NCI-H146 treated with DMSO at 0.1 percent for 48 hours (cell line): ENCODE data around the gene ACTN4.
"Not testable (repeated sequence)": the region's sequence is repeated elsewhere in the genome, so short reads cannot be mapped to it uniquely, and the experiment has no call there.

Experiments used
- DNase-seq: peaks from one replicate; lab custom pipeline; 2025; ENCODE audit not compliant: unreplicated experiment; lab: John Stamatoyannopoulos, UW

Gene ACTN4

DNA sequence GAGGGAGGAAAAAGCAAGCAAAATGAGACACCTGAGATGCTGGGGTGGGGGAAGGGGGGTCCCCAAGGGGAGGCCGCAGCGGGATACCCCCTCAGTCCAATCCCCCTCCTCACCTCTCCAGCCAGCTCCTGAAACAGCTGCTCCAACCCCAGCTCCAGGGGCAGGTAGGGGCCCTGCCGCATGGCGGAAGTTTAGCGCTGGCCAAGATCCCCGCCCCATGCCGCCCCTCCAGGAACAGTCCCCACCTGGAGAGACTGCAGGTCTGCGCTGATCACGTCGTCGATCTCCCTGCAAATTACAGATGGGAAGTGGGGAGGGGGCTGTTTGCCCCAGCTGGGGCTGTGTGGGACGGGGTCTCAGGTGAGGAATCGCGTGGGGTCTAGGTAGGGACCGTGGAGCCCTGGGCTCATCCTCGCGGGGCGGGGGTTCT is 87.8 kb downstream of the ACTN4 start:
- peak; percentile 10 for DNase-seq

DNA sequence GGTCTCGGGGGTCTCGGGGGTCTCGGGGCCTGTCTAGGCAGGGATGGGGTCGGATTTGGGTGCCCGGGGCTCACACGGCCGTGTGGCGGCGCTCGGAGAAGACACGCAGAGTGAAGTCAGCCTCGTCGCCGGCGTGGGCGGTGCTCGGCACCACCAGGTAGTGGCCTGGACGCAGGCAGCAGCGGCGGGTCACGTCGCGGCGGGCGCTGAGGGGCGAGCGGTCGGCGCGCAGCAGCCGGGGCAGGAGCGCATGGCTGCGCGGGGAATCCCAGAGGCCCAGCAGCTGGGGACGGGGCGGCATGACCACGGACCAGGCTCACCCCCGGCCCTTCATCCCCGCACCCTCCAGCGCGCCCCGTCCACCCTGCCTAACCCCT is 88.6 kb downstream of the ACTN4 start:
- DNase-seq: no peak

DNA sequence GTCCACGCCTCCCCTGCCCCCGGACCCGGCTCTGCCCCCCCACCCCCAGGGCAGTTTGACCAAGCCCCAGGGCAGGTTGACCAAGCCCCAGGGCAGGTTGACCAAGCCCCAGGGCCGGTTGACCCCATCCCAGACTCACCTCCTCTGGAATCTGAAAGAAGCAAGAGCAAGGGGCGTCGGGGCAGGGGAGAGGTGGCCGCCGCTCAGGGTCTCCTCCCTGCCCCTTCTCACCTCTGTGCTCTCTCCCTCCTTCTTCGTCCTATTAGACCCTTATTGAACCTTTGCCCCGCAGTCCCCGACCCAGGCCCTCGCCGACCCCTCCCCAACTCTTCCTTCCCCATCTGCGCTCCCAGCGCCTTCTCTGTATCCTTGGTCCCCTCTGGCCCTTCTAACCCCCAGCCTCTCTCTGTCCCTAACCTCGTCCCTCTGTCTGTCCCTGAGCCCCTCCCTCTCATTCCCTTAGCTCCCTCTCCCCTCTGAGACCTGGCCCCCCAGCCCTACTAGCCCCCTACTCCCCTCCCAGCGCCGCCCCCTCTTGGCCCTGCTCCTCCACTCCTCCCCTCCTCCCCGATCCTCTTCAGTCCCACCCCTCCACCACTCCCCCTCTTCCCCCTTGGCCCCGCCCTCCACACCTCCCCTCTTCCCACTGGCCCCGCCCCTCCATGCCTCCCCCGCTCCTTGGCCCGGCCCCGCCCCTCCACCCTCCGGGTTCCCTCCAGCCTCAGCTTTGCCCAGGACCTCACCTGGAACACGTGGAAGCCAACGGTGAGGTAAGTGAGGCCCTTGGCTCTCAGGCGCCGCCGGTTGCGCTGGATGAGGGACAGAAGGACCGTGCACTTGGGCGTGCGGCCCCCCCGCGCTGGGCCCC is 89.2 kb downstream of the ACTN4 start:
- peak; percentile 47 for DNase-seq

DNA sequence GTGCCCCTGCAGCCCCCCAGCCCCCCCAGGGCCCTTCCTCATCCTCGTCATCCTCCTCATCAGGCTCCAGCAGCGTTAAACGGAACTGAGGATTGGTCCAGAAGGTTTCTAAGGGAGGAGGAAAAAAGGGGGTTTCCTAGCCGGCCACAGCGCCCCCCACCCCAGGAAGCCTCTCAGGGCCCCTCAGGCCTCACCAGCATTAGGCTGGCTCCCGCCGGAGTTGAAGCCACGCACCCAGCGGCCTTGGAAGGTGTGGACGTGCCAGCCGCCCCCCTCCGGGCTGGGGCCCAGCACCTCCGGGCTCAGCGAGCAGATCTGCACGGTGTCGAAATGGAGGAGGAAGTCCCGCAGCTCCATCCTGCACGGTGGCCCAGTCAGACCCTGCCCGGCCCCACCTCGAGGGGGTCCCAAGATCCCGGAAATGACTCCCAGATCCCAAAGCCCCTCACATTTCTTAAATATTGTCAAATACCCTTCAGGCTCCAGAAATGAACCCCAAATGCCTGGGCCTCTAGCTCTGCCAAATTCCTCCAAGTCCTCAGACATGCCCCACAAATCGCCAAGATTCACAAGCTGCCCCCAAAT is 89.9 kb downstream of the ACTN4 start:
- DNase-seq: no peak

DNA sequence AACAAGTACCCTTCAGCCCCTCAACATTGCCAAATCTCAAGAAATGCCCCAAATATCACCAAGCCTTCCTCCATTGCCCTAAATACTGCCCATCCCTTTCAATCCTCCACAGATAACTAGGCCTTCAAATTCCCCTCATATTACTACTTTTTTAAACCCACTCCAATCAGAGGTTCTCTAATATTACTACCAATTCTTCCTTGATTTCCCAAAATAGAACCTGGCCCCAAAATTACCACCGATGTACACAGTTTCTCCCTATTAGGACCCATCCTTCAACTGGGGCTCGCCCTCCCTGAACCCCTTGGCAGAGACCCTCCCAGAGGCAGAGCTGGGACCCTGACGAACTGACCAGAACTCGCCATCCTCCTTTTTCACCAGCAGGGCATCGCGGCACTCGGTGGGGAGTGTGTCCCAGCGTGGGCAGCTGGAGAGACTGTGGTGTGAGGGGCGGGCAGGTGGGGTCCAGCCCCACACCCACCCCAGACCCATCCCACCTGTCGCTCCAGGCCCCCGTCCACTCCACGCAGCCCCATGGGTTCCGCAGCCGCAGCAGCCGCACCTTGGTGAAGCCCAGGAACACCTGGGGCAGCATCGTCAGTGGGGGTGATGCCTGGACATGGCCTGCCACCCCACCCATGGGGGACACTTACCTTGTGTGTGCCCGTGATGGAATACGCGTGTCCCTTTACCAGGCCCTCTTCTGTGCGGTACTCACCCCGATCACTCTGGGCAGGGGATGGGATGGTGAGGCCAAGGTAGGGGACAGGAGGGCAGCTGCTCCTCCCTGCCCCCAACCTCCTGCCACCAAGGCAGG is 90.7 kb downstream of the ACTN4 start:
- no peak for DNase-seq

DNA sequence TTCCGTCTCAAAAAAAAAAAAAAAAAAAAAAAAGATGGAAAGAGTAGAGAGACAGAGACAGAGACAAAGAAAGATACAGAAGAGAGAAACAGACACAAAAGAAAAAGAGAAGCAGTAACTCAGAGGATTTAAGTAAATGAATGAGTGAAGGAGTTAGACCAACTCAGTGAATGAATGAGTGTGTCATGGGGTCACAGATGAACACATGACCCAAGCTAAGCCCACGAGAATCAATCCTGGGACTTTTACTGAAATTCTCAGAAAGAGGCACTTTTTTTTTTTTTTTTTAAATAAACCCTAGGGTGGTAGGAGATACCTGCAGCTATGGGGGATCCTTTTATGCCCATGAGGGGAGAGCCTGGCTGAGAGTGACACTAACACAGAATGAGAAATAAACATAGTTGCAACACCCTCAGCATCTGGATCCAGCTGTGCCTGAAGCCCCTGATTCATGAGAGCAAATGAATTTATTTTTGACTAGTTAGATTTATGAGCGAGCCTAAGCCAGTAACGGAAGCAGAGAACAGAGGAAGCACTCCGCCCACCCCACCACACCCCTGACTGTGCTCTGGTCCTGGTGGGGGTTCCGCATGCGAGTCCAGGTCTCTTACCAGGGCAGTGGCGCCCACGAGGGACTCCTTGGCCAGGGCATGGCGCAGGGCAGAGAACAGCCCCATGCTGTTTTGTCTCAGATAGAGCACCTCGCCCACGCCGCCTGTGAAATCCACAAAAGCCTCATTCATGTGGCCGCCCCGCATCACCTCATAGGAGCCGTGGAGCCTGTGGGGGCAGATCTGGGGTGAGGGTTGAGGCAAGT is 92.2 kb downstream of the ACTN4 start:
- DNase-seq: no peak

DNA sequence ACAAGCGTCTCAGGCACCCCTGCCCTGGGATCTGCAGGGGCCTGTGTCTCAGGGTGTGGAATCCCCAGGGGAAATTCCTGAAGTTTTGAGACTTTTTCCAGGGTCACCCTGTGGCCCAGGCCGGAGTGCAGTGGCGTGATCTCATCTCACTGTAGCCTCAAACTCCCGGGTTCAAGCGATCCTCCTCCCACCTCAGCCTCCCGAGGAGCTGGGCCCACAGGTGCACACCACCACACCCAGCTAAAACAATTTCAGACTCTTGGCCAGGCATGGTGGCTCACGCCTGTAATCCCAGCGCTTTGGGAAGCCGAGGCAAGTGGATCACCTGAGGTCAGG is 92.8 kb downstream of the ACTN4 start:
- DNase-seq: no peak

DNA sequence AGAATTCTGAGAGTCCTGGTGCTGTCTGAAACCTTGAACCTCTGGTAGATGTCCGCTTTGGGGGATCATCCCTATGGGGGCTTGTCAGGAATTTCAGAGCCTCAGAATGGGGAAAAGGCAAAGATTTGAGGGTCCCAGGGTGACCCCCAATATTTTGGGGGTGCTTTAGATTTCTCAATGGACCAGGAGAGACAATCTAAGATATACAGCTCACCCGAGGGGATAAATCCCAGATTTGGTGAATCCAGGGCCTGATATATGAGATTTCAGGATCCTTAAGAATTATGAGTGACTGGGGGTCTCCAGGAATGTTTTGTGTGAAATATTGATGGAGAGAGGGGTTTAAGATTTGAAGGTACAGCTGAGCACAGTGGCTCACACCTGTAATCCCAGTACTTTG is 93.5 kb downstream of the ACTN4 start:
- DNase-seq: no peak

DNA sequence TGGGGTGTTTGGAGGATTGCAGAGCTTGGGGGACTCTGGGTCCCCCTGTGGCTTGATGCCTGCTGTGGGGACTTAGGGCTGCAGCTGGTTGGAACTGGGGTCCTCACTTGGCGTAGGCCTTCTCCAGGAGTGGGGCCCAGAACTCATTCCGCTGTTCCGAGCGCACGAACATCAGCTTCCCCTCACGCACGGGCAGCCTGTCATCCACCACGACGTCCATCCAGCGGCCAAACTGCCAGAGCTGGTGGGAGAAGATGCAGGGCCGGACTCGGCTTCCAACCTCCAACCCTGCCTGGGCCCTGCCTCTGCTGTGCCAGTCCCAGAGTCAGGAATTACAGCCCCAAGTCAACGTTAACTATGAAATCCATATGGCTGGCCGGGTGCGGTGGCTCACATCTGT is 94.2 kb downstream of the ACTN4 start:
- DNase-seq: no peak

DNA sequence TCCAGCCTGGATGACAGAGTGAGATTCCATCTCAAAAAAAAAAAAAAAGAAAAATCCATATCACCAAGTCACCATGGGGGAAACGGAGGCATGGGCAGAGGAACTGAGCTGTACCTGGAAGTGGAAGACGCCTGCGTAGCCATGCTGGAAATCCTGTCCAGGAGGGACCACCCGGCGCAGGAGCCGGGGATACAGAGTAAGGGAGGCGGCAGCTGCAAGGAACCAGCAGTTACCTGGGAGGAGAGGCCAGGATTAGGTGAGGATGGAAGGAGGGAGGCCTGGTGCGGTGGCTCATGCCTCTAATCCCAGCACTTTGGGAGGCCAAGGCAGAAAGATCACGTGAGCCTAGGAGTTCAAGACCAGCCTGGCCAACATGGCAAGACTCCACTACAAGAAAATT is 94.8 kb downstream of the ACTN4 start:
- DNase-seq: no peak

DNA sequence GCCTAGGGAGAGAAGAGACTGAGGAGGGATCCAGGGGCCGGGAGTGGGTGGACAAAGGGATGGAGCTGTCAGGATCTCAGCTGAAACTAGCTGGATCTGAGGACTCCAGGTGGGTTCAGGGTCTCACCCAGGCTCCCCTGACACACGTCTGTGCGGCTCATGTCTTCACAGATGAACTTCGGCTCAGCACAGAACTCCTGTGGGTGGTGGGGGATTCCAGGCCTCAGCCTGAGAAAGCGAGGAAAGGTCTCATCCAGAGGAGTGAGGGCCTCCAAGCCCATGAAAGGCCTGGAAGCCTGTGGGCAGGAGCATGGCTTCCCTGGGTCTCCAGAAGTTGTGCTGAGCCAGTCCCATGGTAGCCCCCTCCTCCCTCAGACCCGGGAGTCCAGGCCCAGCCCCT is 95.5 kb downstream of the ACTN4 start:
- no peak for DNase-seq

DNA sequence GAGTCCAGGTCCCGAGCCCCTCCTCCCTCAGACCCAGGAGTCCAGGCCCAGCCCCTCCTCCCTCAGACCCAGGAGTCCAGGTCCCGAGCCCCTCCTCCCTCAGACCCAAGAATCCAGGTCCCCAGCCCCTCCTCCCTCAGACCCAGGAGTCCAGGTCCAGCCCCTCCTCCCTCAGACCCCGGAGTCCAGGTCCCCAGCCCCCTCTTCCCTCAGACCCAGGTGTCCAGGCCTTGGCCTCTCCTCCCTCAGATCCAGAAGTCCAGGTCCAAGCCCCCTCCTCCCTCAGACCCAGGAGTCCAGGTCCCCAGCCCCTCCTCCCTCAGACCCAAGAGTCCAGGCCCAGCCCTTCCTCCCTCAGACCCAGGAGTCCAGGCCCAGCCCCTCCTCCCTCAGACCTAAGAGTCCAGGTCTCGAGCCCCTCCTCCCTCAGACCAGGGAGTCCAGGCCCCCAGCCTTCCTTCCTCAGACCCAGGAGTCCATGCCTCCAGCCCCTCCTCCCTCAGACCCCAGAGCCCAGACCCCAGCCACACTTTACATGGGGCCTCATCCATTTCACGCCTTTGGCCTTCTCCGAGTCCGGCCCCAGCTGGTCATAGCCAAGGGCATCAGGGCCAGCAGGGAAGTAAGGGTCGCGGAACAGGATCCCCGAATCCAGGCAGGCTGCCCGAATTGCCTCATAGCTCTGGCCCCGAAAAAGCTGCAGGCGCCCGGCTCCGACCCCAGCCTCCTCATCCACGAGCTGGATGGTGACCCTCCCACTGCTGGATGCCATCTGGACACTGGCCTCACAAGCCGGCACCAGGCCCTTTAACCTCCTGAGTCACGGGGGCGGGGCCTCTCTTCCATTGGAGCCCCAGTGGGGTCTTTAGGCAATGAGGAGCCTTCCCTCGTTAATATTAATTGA is 96.2 kb downstream of the ACTN4 start:
- DNase-seq: no peak

DNA sequence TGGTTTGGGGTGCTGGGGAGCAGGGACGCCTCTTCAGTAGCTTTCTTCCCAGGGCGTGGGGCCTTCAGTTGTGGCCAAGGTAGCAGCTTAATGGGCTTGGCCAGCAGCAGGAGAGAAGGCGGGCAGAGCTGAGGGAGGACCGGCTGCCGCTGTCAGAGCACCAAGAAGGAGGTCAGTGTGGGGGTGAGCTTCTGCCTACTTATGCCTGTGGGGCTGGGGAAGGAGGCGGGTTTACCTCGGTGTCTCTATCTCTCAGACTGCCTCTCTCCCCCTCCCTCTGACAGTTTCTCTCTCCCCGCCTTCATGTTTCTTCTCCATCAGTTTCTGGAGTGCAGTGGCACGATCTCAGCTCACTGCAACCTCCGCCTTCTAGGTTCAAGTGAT is 96.8 kb downstream of the ACTN4 start, which contains the start of gene CAPN12:
Gene CAPN12 (minus strand): TSS at position 177 of the 384 bp plus-strand sequence. CDS start 309 bp downstream, outside the sequence.
- DNase-seq: no peak

DNA sequence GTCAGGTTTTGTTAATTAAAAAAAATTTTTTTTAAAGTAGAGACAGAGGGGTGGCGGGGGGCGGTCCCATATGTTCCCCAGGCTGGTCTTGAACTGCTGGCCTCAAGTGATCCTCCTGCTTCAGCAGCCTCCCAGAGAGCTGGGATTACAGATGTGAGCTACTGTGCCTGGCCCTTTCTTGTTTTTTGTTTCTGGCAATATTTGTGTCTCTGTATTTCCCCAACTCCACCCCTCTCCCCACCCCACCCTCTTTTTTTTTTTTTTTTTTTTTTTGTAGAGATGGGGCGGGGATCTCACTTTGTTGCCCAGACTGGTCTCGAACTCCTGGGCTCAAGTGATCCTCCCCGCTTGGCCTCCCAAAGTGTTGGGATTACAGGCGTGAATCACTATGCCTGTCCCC is 97.4 kb downstream of the ACTN4 start:
- DNase-seq: no peak

DNA sequence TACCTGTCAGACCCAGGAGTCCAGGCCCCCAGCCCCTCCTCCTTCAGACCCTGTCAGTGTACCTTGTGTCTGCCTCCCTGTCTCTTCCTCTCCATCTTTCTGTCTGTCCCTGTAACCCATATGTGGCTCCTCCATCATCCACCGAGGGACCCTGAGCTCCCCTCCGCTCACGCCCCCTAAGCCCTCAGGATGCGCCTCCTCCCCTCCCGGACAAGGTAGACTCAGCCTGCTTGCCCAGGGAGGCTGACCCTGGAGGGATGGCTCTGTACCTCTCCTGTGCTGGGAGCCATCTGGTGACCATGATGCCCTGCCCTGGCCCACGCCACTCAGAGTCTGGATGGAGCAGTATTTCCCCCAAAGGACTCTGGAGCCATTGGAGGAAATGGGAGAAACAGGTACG is 97.9 kb downstream of the ACTN4 start:
- no peak for DNase-seq

DNA sequence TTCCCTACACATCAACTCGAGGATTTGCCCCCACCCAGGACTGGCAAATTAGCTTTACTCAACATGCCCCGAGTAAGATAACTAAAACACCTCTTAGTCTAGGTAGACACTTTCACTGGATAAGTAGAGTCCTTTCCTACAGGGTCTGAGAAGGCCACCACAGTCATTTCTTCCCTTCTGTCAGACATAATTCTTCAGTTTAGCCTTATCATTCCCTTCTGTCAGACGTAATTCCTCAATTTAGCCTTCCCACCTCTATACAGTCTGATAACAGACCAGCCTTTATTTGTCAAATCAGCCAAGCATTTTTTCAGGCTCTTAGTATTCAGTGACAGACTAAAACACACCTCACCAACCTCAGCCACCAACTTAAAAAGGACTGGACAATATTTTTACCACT is 106.3 kb downstream of the ACTN4 start:
- not testable (repeated sequence) for DNase-seq

DNA sequence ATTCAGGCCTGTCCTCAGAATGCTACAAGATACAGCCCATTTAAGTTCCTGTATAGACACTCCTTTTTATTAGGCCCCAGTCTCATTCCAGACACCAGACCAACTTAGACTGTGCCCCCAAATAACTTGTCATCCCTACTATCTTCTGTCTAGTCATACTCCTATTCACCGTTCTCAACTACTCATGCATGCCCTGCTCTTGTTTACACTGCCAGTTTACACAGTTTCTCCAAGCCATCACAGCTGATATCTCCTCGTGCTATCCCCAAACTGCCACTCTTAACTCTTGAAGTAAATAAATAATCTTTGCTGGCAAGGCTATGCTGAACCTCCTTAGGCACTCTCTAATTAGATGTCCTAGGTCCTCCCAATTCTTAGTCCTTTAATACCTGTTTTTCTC is 106.7 kb downstream of the ACTN4 start:
- not testable (repeated sequence) for DNase-seq

DNA sequence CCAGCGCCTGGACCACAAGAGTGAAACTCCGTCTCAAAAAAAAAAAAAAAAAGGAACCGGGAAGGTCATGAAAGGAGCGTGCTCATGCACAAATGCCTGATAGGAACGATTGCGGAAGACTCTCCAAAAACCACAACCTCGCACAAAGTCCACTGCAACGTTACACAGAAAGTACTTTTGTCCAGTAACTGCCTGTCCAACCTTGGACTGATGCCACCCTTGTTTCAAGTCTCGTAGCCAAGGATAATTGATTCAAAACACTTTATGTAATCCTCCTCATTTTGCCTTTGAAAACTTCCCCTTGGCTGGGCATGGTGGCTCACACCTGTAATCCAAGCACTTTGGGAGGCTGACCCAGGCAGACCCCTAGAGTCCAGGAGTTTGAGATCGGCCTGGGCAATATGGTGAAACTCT is 112.1 kb downstream of the ACTN4 start:
- no peak for DNase-seq

DNA sequence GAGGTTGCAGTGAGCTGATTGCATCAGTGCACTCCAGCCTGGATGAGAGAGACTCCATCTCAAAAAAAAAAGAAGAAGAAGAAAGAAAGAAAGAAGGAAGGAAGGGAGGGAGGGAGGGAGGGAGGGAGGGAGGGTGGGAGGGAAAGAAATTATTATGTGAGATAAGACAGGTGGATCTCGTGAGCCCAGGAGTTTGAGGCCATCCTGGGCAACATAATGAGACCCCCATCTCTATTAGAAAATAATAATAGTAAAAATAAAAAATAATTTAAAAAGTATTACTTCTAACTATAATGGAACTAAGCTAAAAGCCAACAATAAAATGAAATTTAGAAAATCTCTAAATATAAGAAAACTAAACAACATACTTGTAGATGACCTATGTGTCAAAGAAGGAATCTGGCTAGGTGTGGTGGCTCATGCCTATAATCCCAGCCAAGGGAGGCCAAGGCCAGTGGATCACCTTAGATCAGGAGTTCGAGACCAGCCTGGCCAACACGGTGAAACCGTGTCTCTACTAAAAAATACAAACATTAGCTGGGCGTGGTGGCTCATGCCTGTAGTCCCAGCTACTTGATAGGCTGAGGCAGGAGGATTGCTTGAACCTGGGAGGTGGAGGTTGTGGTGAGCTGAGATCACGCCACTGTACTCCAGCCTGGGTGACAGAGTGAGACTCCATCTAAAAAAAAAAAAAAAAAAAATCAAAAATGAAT is 113.5 kb downstream of the ACTN4 start:
- DNase-seq: not testable (repeated sequence)
